HepG2 (cell line): ENCODE results near the gene BCAM. TPM values are rescaled to one million over a fixed set of nuclear protein-coding genes. Genes with fewer than 3 reads are reported as not detected.

ENCODE experiments used
- PRDM15 ChIP-seq: sonication (generic); formaldehyde crosslinking; IDR thresholded peaks from 2 replicates; pipeline ENCODE4 v1.4.0; 2020; ENCODE audit warnings: missing genetic modification reagents
- REL ChIP-seq: sonication (generic); formaldehyde crosslinking; conservative IDR thresholded peaks from 2 replicates; pipeline ENCODE4 v1.8.0; 2022; ENCODE audit warnings: mild to moderate bottlenecking, missing genetic modification reagents, moderate library complexity
- TEAD2 ChIP-seq: sonication (generic); formaldehyde crosslinking; IDR thresholded peaks from 2 replicates; pipeline ENCODE4 v1.9.0; 2021; ENCODE audit warnings: missing genetic modification reagents
- ZBTB43 ChIP-seq: sonication (generic); formaldehyde crosslinking; conservative IDR thresholded peaks from 2 replicates; pipeline ENCODE4 v1.4.0; 2020; ENCODE audit warnings: missing genetic modification reagents
- ZNF841 ChIP-seq: sonication (generic); formaldehyde crosslinking; IDR thresholded peaks from 2 replicates; pipeline ENCODE4 v1.8.1; 2023; ENCODE audit warnings: missing genetic modification reagents, borderline replicate concordance
- polyA plus RNA-seq, 8 experiments: library from polyadenylated mRNA; depleted of rRNA in 3 of 8; stranded (reverse) in 7 of 8; unstranded in 1 of 8; fragments of >200 nt; fragmentation: Illumina TruSeq in 4 of 8; extraction: Trizol in 4 of 8; gene quantifications; 2 replicates each; pipeline versions ENCODE4 v1.2.1 to v1.2.3, GENCODE V29; 2011 to 2016; ENCODE audit warnings: low read depth in 4 of 8, missing spikeins in 1 of 8, mixed read lengths in 1 of 8; ENCODE audit not compliant: insufficient read depth in 1 of 8
- total RNA-seq, 5 experiments: library from RNA; depleted of rRNA; stranded (reverse); fragments of >200 nt; fragmentation: Illumina TruSeq; extraction: Trizol; gene quantifications; 2 replicates each; pipeline ENCODE4 v1.2.3, GENCODE V29; 2016; ENCODE audit warnings: low read depth in 1 of 5

The BCAM gene
- total and polyA plus RNA-seq, 2 of the 13 experiments (the other 11 are each of a cell fraction or from before 2014, with no cell fraction given): 51.2 to 62.7 TPM

GRCh38 chr19:44847144-44848035 is 38.5 kb downstream of the BCAM start (continued):
- TF ChIP-seq PRDM15 (peak; percentile 65), TEAD2 (CRISPR knock-in tag) (no peak), ZNF841 (no peak), REL (CRISPR knock-in tag) (no peak), ZBTB43 (CRISPR knock-in tag) (no peak)
